Measurements from ENCODE around the gene SSR2. TPM values are rescaled to one million over a fixed set of nuclear protein-coding genes. Genes with fewer than 3 reads are reported as not detected.
A peak's percentile ranks its signal among the peaks of the same experiment; 100 is the strongest.

The SSR2 gene
- total RNA-seq, 5 donors from 2014 or later (not counting 1 experiment from before 2014, with no cell fraction given) = 230 to 238 (median 232) TPM

DNA sequence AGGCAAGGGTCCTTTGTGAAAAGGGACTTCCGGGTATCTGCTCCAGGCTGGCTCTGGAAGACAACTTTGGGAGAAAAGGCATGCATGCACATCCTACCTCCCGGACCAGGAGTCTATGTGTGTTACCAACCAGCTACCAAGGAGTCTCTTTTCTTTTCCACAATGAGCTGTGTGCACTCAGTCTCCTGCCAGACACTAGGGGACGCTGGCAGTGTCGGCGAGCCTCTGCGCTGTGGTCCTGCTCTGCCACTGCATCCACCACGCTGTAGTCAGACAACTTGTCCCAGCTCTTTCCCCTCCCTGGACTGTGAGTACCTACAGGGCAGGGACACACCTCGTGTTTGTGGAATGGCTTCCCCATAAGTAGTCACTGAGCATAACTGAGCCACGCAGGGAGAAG lies 5.1 kb upstream of the SSR2 start:
- 22% methylated on average over 8 of the region's 9 CpGs for WGBS (ENCODE audit: insufficient coverage)
- ChIA-PET POLR2A (no interaction called here), CTCF (interaction anchor here in 1 of 2 donors (0.7 to 1.0 kb wide), 3 partner anchors 38 to 48 kb away, joined by 3 to 7 read pairs (median 4); no protein-coding TSS in a partner anchor)
- Histone ChIP-seq H3K4me1 (ENCODE audit: control insufficient read depth in 1 of 2, extremely low read depth in 1 of 2, insufficient read depth in 2 of 2, low read length in 2 of 2) (peaks cover 2 to 8% of the 10 kb centered on the region in 2 experiments), H3K36me3 (ENCODE audit: control insufficient read depth in 2 of 2, extremely low read depth in 1 of 2, insufficient read depth in 1 of 2, low read length in 1 of 2) (no peaks in the 10 kb centered on the region), H3K27me3 (replicated peaks in 1 of 2; ENCODE audit: control insufficient read depth in 2 of 2, extremely low read depth in 1 of 2, insufficient read depth in 2 of 2, low read length in 1 of 2) (peaks cover 0 to 5% of the 10 kb centered on the region in 2 experiments), H3K27ac (ENCODE audit: low read length) (no peak overlapping the region), H3K4me3 (ENCODE audit: control insufficient read depth in 1 of 2, extremely low read depth in 1 of 2, low read length in 1 of 2) (no peak overlapping the region), H3K9me3 (no peaks in the 10 kb centered on the region)
- peak in 25 of 35 experiments; percentile 1 to 56 (median 21) for DNase-seq
- no peaks in the 10 kb centered on the region for H3K9me3 Mint-ChIP-seq
- H3K36me3 Mint-ChIP-seq = no peaks in the 10 kb centered on the region
- peaks cover 5 to 18% (median 8%) of the 10 kb centered on the region in 3 donors for H3K4me1 Mint-ChIP-seq
- H3K27me3 Mint-ChIP-seq = peaks cover 0 to 5% of the 10 kb centered on the region in 2 donors
- H3K27ac Mint-ChIP-seq = peak overlapping the region in 1 of 2 donors; percentile 10
- ATAC-seq (replicated peaks in 1 of 4) = peak; percentile 64 to 79 (median 76)
- no peak overlapping the region for H3K4me3 Mint-ChIP-seq

DNA sequence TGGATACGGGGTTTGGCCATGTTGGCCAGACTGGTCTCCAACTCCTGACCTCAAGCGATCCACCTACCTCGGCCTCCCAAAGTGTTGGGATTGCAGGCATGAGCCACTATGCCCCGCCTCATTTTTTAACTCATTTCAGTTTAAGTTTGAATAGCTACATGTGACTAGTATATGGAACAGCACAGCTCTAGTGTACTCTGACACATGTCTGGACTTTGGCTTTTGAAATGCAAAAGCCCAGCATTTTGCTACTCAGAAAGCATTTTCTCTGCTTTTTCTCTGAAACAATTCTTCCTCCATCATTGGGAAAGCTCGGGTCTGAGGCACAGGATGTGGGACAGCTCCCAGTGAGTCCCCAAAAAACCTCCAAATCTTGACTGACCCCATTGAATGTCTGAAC lies 4.0 kb upstream of the SSR2 start:
- DNase-seq (no peak), ATAC-seq (replicated peaks in 1 of 4) (no peak)
- Histone ChIP-seq H3K27ac (ENCODE audit: low read length) (no peak overlapping the region), H3K36me3 (ENCODE audit: control insufficient read depth in 2 of 2, extremely low read depth in 1 of 2, insufficient read depth in 1 of 2, low read length in 1 of 2) (no peaks in the 10 kb centered on the region), H3K4me3 (ENCODE audit: control insufficient read depth in 1 of 2, extremely low read depth in 1 of 2, low read length in 1 of 2) (no peak overlapping the region), H3K9me3 (no peaks in the 10 kb centered on the region), H3K4me1 (ENCODE audit: control insufficient read depth in 1 of 2, extremely low read depth in 1 of 2, insufficient read depth in 2 of 2, low read length in 2 of 2) (peaks cover 9 to 16% of the 10 kb centered on the region in 2 experiments), H3K27me3 (replicated peaks in 1 of 2; ENCODE audit: control insufficient read depth in 2 of 2, extremely low read depth in 1 of 2, insufficient read depth in 2 of 2, low read length in 1 of 2) (peaks cover 0 to 5% of the 10 kb centered on the region in 2 experiments)
- Mint-ChIP-seq H3K36me3 (peaks cover 2% of the 10 kb centered on the region), H3K9me3 (no peaks in the 10 kb centered on the region), H3K27me3 (peaks cover 0 to 5% of the 10 kb centered on the region in 2 donors), H3K27ac (no peak overlapping the region), H3K4me3 (no peak overlapping the region), H3K4me1 (peaks cover 13 to 27% (median 16%) of the 10 kb centered on the region in 3 donors)
- ChIA-PET CTCF (no interaction called here), POLR2A (interaction anchor here in 1 of 2 donors (0.5 kb wide), 1 partner anchor 9 kb away, joined by 3 read pairs; no protein-coding TSS in a partner anchor)
- 13% methylated on average over 1 of the region's 5 CpGs for WGBS (ENCODE audit: insufficient coverage)

DNA sequence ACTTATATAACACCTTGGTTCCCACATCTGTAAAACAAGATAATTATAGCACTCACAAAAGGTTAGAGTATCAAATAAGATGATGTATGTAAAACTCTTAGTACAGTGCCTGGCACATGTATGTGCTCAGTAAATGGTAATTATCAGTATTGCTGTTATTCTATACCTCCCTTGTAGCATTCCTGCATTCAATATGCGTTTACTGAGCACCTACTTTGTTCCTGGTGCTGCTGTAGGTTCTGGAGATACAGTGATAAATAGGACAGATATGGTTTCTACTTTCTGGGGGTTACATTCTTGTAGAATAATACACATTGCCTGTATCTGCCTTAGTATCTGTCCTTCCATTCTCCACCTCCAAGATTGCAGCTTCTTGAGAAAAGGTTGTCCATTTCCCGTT lies 1.2 kb upstream of the SSR2 start:
- DNase-seq = no peak

DNA sequence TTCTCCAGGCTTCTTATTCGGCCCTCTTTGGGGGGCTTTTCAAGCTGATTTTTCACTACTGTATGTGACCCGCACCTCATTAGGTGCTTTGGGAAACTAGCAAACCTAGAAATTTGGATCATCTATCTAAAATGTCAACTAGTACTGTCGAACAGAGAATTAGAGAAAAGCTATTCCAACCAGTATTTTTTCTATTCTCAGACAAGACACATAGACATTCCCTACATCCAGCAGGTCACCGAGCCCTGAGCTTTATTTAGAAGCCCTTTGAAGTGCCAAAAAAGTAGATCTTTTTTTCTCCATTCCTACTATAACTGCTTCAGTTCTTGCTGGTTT lies 310 bp upstream of the SSR2 start:
- WGBS (ENCODE audit: insufficient coverage) = 0% methylated on average over 1 of the region's 4 CpGs
- ChIA-PET POLR2A (interaction anchor here in 1 of 2 donors (0.6 kb wide), 2 partner anchors 504 to 769 kb away, joined by 4 to 5 read pairs; no protein-coding TSS in a partner anchor), CTCF (interaction anchor here (0.6 to 1.2 kb wide), 3 partner anchors 45 to 87 kb away, joined by 3 to 4 read pairs (median 3); partner anchors contain the start of gene KHDC4 (in 1 of the 2))
- peak overlapping the region; percentile 87 to 88 for H3K4me3 ChIP-seq (ENCODE audit: control insufficient read depth in 1 of 2, extremely low read depth in 1 of 2, low read length in 1 of 2)
- H3K27me3 ChIP-seq (replicated peaks in 1 of 2; ENCODE audit: control insufficient read depth in 2 of 2, extremely low read depth in 1 of 2, insufficient read depth in 2 of 2, low read length in 1 of 2) = peaks cover 0 to 5% of the 10 kb centered on the region in 2 experiments
- DNase-seq (no peak), ATAC-seq (replicated peaks in 1 of 4) (no peak)
- Mint-ChIP-seq H3K36me3 (peaks cover 18% of the 10 kb centered on the region), H3K4me1 (peaks cover 27 to 41% (median 31%) of the 10 kb centered on the region in 3 donors), H3K4me3 (peak overlapping the region; percentile 93 to 97 (median 94)), H3K27me3 (peaks cover 0 to 5% of the 10 kb centered on the region in 2 donors), H3K9me3 (no peaks in the 10 kb centered on the region), H3K27ac (peak overlapping the region; percentile 88 to 94)
- H3K9me3 ChIP-seq = no peaks in the 10 kb centered on the region
- peaks cover 12 to 23% of the 10 kb centered on the region in 2 experiments for H3K4me1 ChIP-seq (ENCODE audit: control insufficient read depth in 1 of 2, extremely low read depth in 1 of 2, insufficient read depth in 2 of 2, low read length in 2 of 2)
- peak overlapping the region; percentile 50 for H3K27ac ChIP-seq (ENCODE audit: low read length)
- H3K36me3 ChIP-seq (ENCODE audit: control insufficient read depth in 2 of 2, extremely low read depth in 1 of 2, insufficient read depth in 1 of 2, low read length in 1 of 2) = peaks cover 6 to 23% of the 10 kb centered on the region in 2 donors

More for the DNA sequence above, 1.2 kb upstream of the SSR2 start:
- Histone ChIP-seq H3K9me3 (no peaks in the 10 kb centered on the region), H3K4me1 (ENCODE audit: control insufficient read depth in 1 of 2, extremely low read depth in 1 of 2, insufficient read depth in 2 of 2, low read length in 2 of 2) (peaks cover 12 to 23% of the 10 kb centered on the region in 2 experiments), H3K4me3 (ENCODE audit: control insufficient read depth in 1 of 2, extremely low read depth in 1 of 2, low read length in 1 of 2) (no peak overlapping the region), H3K27me3 (replicated peaks in 1 of 2; ENCODE audit: control insufficient read depth in 2 of 2, extremely low read depth in 1 of 2, insufficient read depth in 2 of 2, low read length in 1 of 2) (peaks cover 0 to 5% of the 10 kb centered on the region in 2 experiments), H3K36me3 (ENCODE audit: control insufficient read depth in 2 of 2, extremely low read depth in 1 of 2, insufficient read depth in 1 of 2, low read length in 1 of 2) (peaks cover 2 to 18% of the 10 kb centered on the region in 2 donors), H3K27ac (ENCODE audit: low read length) (no peak overlapping the region)
- Mint-ChIP-seq H3K27ac (peak overlapping the region; percentile 71 to 75), H3K4me1 (peaks cover 25 to 40% (median 31%) of the 10 kb centered on the region in 3 donors), H3K36me3 (peaks cover 13% of the 10 kb centered on the region), H3K9me3 (no peaks in the 10 kb centered on the region), H3K27me3 (peaks cover 0 to 5% of the 10 kb centered on the region in 2 donors), H3K4me3 (peak overlapping the region; percentile 44 to 93 (median 49))
- WGBS (ENCODE audit: insufficient coverage) = 33% methylated on average over 1 of the region's 2 CpGs
- CTCF ChIA-PET = no interaction called here
- POLR2A ChIA-PET = no interaction called here
- no peak for ATAC-seq (replicated peaks in 1 of 4)

DNA sequence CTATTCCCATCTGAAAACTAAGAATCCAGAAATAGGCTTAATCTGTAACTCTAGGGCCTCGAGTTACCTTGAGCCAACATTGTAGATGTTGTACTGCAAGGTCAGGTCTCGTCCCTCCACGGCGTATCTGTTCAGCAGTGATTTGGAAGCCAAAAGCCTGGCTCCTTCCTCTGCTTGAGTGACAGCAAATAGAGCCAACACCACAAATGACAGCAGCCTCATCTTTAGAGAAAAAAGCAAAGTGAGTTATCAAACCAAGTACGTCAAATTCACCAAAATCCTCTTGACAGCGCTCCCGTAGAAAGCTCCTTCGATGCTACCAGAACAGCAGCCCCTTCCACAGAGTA lies 832 bp downstream of the SSR2 start:
- Histone ChIP-seq H3K4me3 (ENCODE audit: control insufficient read depth in 1 of 2, extremely low read depth in 1 of 2, low read length in 1 of 2) (peak overlapping the region; percentile 87 to 88), H3K4me1 (ENCODE audit: control insufficient read depth in 1 of 2, extremely low read depth in 1 of 2, insufficient read depth in 2 of 2, low read length in 2 of 2) (peaks cover 12 to 18% of the 10 kb centered on the region in 2 experiments), H3K27me3 (replicated peaks in 1 of 2; ENCODE audit: control insufficient read depth in 2 of 2, extremely low read depth in 1 of 2, insufficient read depth in 2 of 2, low read length in 1 of 2) (peaks cover 0 to 5% of the 10 kb centered on the region in 2 experiments), H3K9me3 (no peaks in the 10 kb centered on the region), H3K27ac (ENCODE audit: low read length) (peak overlapping the region; percentile 50), H3K36me3 (ENCODE audit: control insufficient read depth in 2 of 2, extremely low read depth in 1 of 2, insufficient read depth in 1 of 2, low read length in 1 of 2) (peaks cover 10 to 27% of the 10 kb centered on the region in 2 donors)
- peaks cover 18% of the 10 kb centered on the region for H3K36me3 Mint-ChIP-seq
- 69% methylated on average over 5 of the region's 8 CpGs for WGBS (ENCODE audit: insufficient coverage)
- DNase-seq = no peak
- peak overlapping the region; percentile 75 to 94 for H3K27ac Mint-ChIP-seq
- no peak for ATAC-seq (replicated peaks in 1 of 4)
- no peaks in the 10 kb centered on the region for H3K9me3 Mint-ChIP-seq
- peaks cover 24 to 37% (median 31%) of the 10 kb centered on the region in 3 donors for H3K4me1 Mint-ChIP-seq
- peaks cover 0 to under 1% of the 10 kb centered on the region in 2 donors for H3K27me3 Mint-ChIP-seq
- ChIA-PET POLR2A (no interaction called here), CTCF (no interaction called here)
- peak overlapping the region; percentile 93 to 97 (median 94) for H3K4me3 Mint-ChIP-seq

DNA sequence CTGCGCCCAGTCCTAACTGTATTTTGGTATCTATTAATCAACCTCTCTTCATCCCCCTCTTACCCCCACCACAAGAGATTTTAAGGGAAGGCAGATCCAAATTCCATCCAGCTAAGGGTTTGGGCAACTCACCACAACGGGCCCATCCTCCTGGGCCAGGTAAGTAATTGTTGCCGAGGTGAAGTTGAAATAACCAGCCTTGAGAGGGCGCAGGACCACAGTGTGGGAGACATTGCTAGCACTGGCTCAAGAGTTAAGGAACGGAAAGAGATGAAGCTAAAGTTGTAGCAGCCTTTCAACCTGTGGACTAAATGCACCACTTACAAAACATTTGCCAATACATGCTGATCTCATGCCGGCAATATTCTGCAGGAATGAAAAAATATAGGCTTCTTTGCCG lies 5.9 kb downstream of the SSR2 start:
- H3K36me3 Mint-ChIP-seq = peaks cover 42% of the 10 kb centered on the region
- H3K4me1 Mint-ChIP-seq = peaks cover 21 to 24% (median 23%) of the 10 kb centered on the region in 3 donors
- no peak overlapping the region for H3K27ac Mint-ChIP-seq
- Histone ChIP-seq H3K27ac (ENCODE audit: low read length) (no peak overlapping the region), H3K27me3 (replicated peaks in 1 of 2; ENCODE audit: control insufficient read depth in 2 of 2, extremely low read depth in 1 of 2, insufficient read depth in 2 of 2, low read length in 1 of 2) (no peaks in the 10 kb centered on the region), H3K4me3 (ENCODE audit: control insufficient read depth in 1 of 2, extremely low read depth in 1 of 2, low read length in 1 of 2) (no peak overlapping the region), H3K4me1 (ENCODE audit: control insufficient read depth in 1 of 2, extremely low read depth in 1 of 2, insufficient read depth in 2 of 2, low read length in 2 of 2) (peaks cover 3 to 7% of the 10 kb centered on the region in 2 experiments), H3K36me3 (ENCODE audit: control insufficient read depth in 2 of 2, extremely low read depth in 1 of 2, insufficient read depth in 1 of 2, low read length in 1 of 2) (peaks cover 20 to 75% of the 10 kb centered on the region in 2 donors), H3K9me3 (no peaks in the 10 kb centered on the region)
- no peaks in the 10 kb centered on the region for H3K27me3 Mint-ChIP-seq
- CTCF ChIA-PET = interaction anchor here in 1 of 2 donors (0.6 kb wide), 1 partner anchor 315 kb away, joined by 3 read pairs; no protein-coding TSS in a partner anchor
- POLR2A ChIA-PET = interaction anchor here in 1 of 2 donors (0.7 kb wide), 1 partner anchor 1860 kb away, joined by 6 read pairs; no protein-coding TSS in a partner anchor
- DNase-seq (no peak), ATAC-seq (replicated peaks in 1 of 4) (no peak)
- WGBS (ENCODE audit: insufficient coverage) = 98% methylated on average over 6 of the region's 7 CpGs
- H3K9me3 Mint-ChIP-seq = no peaks in the 10 kb centered on the region
- no peak overlapping the region for H3K4me3 Mint-ChIP-seq
